Fibroblast of skin of left quadriceps (primary cell): ENCODE results near the gene BPIFB1.

Source experiments
- DNase-seq, 2 experiments: peaks; one replicate each; pipeline ENCODE4 v3.0.0-alpha.2; 2013; ENCODE audit warnings: low read depth in 2 of 2

The BPIFB1 gene

DNA sequence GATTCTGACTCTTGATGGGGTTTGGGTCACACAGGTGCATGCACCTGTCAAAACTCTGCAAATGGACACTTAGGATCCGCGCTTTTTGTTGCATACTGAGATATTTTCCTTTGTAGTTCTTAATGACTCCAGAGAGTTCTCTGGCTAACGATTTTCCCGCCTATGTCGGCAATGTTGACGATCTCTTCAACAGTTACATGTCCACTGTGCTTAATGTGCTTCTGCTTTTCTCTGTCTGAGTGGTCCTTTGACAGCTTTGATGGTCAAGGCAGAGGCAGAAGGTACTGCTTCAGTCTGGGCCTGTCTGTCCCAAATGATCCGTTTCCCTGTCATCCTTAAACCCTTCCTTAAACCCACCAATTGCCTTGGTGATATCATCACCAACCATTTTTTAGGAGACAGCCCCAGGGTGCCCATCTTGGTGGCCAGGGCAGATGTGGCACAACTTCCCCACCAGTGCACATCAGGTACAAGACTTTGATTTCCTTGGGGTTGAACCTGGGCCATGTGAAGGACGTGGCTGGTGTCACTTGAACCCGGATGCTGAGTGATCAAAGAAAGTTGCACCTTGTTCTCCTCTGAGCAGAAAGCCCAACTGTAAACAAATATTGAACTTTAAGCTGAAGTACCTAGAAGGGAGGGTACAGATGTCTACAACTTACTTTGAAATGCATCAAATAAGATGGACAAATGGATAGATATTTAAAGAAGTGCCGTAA is 10.7 kb upstream of the BPIFB1 start:
- no peak for DNase-seq

DNA sequence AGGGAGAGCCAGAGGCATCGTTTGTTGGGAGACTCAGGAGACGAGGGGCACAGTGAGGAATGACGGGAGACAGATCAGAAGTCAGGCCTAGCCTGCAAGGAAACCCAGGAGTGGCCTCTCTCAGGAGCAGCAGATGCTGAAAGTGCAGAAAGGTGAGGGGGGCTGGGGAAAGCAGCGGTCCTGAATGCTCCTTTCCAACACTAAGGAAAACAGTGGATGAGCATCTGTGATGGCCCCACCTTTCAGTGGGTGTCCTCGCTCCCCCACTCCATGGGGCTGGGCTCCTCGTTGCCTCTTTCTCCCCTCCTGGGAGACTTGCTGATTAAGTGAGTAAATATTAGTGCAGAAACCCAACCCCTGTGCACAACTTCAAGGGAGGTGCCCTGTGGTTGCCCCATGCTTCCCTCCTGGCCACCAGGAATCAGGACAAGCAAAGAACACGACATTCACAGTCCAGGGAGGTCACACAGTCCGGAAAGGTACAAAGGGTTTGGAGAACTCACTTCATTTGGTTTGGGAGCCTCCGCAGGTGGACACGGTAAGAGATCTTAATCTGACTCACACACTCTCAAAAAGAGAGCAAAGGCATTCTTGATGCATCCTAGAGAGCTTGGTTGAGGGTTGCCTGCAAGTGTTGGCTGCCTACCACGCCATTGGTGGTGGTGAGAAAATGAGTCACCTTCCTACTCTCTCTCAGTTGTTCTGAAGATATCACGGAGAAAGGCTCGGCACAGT is 9.7 kb upstream of the BPIFB1 start:
- no peak for DNase-seq

DNA sequence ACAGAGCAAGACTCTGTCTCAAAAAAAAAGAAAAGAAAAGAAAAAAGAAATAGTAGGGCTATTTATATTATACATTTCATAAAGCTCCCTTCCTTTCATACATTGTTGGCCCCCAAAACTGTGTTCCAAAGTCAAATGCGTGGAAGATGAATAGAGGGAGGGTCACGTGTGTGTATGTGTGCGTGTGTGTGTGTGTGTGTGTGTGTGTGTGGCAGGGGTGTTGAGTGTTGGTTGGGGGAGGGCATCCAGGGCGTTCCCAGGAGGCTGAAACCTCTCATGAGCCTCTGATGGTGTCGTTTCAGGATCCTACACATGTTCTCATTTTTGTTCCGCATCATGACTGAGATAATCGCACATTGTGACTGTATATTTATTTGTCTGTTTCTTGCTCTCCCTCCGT is 7.8 kb upstream of the BPIFB1 start:
- DNase-seq, result no peak

DNA sequence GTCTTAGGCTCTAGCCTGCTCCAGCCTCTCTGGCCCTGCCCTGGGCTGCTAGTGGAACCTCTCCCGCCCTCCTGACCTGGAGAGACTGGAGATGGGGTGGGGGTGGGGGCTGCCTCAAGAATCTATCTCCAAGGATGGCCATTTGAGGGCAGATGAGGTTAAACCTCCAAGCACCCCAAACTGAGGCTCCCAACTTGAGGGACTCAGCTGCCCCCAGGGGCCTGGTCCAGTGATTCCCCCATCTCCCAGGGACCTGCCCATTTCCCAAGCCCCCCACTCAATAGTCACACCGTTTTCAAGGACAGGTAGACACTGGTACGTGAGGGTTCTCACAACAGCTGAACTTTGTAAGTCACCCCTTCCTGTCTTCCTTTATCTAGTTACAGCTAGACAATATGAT is 7.1 kb upstream of the BPIFB1 start:
- no peak for DNase-seq

DNA sequence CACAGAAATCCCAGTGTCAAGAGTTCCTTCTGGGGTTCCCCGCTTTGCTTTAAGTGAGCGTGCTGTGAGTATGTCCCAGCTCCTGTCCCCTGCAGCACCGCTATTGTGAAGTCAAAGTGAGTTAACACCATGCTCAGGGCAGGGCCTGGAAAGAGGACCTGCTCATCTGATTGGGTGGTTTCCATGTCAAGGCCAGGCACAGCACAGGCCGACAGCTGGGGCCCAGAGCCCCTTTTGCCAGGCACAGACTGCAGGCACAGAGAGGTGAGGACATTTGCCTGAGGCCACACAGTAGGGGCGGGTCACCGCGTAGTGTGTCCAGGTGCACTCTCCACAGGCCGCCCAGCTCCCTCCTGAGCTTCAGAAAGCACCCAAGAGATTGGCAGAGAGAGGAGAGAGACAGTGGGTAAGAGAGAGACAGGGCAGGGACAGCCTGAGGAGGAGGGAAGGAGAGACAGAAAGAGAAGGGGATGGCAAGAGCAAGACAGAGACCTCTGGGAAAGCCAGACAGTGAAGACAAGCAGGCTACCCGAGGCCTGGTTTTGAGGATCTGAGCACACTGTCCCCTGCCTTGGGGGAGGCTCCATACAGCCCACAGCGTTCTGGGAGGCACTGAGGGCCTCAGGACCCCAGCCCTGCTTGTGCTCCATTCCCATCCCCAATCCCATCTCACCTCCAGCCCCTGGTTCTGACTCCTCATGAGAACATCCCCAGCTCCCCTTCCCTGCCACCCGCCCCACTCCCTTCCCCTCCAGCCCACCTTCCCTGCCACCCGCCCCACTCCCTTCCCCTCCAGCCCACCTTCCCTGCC is 6.5 kb upstream of the BPIFB1 start:
- no peak for DNase-seq

DNA sequence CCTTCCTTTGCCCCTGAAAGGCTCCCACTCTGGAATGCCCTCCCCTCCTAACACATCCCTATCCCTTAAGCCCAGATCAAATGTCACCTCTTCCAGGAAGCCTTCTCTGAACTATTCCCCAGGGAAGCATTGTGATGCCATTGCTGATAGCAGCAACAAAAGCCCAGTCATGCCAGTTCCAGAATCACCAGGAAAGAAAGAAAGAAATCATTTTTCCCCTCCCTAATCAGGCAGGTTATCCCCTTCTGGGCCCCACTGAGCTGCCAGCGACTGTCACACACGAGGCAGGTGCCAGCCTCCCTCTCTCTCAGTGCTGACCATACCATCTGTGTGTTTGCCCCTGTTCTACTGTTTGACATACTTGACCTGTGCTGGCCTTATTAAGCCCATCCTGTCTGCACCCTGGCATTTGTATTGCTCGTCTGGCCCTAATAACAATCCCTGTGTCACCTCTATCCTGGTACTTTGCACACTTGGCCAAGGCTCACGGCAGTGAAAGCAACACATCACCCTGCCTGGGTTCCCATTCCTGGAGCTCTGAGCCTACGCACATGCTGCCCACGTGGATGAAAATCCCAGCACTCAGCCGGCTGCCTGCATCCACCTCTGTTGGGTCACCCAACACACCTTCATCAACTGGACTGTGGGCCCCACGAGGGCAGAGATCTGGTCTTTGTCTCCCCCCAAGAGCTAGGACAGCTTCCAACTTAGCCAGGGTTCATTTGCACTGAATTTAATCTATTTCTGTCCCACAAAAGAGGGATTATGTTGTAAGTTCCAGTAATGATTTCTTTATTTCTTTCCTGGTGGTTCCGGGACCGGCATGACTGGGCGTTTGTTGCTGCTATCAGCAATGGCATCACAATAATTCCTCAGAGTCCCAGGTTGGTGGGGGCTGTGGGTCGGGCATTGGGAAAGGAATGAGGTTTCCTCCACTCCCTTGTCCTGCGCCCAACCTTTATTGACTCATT is 5.3 kb upstream of the BPIFB1 start:
- no peak for DNase-seq

DNA sequence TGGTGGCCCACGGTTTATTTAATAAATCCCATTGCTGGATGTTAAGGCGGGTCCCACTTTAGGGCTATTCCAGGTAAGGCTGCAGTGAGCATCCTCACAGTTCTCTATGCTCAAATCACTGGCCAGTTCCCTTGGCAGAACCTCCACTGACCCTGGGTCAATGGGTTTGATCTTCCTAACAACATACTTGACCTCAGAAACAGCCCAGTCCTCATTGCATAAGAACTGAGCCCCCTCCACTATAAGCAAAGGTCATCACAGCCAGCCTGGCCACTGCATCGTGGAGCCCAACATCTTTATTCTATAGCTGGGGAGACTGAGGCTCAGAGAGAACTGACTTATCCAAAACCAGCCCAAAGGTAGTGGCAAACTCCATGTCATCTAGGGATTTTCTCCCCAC is 4.3 kb upstream of the BPIFB1 start:
- no peak for DNase-seq

DNA sequence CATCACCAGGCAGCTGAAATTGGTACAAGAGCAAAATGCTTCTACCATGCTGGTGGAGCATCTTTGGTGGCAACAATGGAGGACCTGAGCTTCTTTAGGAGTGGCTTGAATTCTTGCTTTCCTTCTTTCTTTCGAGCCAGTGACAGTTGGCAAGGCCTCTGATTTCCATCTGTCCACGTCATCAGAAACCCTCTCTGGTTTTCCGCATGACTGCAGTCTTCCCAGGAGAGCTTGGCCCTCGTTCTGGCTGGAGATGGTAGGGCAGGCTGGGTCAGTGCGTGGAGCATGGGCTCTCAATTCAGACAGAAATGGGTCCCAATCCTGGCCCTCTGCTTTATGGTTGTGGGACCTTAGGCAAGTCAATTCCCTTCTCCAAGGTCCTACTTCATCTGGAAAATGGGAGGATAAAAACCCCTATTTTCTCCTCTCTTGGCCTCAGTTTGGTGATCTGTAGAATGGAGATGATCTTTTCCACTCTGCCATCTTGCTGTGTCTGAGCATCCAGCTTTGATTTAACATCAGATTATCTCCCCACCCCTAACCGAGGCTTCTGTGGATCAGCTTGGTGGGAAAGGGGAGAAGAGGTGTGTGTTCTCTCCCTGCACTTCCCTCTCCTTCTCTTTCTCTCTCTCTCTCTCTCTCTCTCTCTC is 3.6 kb upstream of the BPIFB1 start:
- no peak for DNase-seq

DNA sequence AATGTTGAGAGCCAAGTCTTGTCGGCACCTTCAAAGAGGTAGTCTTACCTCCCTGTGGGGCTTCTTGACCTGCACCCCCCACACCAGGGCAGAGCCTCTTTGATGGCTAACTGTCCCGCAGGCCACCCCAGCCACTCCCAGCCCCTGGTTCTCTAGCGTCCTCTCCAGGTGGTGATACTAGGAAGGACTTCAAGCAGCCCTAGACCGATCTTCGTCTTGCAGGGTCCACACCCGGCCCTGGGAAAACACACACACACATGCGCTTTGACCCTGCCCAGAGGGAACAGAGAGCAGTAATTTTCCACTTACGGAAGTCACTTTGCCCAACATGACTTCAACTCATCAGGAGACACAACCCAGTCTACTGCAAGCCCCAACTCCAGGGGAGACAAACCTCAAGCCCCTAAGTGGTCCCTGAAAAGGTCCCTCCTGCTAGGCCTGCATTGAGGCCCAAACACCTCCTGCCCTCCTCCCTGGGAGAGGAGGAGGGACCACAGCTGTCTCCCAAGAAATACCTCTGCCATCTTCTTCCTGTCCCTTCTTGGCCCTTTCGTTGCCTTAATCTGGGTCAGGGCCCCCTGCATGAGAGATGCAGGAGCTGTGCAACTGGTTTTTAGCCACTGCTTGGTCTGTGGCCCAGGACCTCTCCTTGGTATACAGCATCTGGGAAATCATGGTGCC is 2.9 kb upstream of the BPIFB1 start:
- DNase-seq, result no peak

DNA sequence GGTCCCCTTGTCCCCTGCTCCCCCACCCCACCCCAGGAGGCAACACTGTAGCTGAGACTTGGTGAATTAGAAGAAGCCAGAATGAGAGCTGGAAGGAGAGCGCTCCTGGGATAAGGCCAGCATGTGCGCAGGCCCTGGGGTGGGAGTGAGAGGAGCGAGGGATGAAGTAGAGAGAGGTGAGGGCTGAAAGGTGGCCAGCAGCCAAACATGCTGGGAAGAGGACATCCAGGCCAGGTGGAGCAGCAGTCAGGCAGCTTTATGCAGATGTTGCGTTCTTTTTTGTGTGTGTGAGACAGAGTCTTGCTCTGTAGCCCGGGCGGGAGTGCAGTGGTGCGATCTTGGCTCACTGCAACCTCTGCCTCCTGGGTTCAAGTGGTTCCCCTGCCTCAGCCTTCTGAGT is 2.2 kb upstream of the BPIFB1 start:
- no peak for DNase-seq

DNA sequence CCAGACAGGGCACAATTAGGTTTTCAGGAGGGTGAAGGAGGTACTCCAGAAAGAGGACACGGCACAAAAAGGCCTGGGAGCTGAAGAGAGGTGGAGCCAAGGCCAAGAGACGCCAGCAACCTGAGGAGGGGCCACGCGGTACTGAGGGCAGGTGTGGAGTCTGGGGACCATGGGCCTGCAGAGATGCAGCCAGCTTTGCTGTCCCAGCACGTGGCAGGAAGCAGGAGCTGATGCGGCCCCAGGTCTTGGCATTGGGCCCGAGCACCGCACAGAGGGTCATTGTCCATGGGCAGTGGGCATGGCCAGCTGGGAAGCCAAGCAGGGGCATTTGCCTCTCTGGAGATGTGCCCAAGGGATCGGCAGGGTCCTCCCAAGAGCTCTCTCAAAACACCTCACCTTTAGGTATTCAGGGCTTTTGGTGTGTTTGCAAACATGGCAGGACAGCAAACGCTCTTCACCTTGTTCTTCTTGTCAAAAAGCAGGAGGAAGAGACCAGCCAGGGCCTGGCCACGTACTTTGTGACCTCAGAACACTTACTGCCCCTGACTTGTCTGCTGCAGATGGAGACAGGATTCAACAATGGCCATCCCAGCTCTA is 1.4 kb upstream of the BPIFB1 start:
- no peak for DNase-seq

DNA sequence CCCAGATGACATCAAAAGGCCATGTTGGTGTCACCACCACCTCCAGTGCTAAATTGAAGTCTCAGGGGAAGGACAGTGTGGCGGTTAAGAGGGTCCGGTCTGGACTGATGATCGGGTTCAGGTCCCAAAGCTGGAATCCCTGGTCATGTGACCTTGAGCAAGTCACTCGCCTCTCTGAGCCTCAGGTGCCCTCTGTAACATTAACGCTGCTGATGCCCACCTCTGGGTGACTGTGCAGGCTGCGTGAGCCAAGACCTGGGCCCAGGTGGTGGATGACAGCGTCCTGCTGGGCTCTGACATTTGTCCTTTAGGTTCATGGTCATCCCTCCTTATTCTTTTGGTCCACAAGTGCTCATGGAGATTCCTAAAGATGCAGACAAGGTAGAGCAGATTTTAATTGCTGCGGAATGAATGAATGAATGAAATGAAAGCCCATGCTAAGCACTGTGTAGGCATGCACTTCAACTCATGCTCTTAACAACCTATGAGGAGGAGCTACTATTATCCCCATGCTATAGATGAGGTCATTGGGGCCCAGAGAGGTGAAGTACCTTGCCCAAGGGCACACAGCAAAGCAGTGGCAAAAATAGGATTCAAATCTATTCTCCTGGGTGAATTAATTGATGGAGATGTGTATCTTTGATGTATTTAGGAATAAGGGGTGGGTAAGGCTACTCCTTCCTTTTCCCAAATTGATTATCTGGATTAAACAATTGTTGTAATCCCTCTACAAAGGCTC is 649 bp upstream of the BPIFB1 start:
- DNase-seq, result no peak

DNA sequence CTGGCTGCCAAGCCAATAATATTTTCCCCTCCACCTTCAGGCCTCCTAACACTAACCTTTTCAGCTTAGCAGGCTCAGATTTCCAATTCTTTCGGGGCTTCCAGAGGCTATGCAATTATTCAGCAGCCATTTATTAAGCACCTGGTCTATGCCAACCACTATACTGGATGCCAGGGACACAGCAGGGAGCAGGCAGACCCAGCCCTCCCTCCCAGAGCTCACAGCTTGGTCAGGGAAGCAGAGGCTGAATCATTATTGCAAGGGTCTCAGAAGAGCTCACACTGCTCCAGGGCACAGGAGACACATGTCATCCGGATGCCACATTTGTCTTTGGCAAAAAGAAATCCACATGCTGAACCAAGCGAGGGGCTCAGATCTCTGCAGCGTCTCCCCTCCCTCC is 1.3 kb downstream of the BPIFB1 start:
- DNase-seq, result no peak

DNA sequence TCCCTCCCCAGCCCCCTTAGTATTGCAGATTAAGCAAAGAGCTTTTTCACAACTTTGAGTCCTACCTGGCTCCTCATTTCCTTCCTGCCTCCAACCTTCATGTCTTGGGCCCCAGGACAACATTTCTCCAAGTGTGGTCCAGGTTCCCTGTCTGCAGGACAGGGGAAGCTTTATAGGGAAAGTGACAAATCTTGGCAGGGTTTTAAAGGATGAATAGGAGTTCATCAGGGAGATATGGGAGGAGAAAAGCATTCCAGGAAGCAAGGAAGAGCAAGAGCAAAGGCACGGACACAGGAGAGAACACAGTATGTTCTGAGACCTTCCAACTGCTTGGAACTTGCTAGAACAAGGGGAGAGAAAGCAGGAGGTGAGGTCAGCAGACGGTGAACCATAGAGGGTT is 1.9 kb downstream of the BPIFB1 start:
- DNase-seq, result no peak

DNA sequence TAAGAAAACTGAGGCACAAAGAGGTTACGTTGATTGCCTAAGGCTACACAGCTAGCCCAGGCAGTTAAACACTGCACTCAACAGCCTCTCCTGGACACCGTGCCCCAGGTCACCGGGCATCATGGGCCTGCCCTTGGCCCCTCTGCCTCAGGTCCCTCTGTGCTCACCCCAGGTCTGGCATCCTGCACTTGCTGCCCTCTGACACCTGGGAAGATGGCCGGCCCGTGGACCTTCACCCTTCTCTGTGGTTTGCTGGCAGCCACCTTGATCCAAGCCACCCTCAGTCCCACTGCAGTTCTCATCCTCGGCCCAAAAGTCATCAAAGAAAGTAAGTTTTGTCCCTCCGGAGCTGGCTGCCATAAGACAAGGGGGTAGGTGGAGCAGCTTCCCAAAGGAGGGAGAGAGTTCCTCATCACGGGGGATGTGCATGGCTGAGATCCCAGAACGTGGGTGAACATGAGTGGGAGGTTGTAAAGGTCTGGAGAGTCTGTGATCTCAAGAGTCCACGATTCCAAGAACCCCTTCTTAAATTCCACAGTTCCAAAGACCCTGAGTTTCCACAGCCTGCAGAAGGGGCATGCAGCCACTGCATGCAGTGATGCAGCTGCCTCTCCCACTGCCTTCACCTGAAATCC is 3.0 kb downstream of the BPIFB1 start:
- DNase-seq, result no peak

DNA sequence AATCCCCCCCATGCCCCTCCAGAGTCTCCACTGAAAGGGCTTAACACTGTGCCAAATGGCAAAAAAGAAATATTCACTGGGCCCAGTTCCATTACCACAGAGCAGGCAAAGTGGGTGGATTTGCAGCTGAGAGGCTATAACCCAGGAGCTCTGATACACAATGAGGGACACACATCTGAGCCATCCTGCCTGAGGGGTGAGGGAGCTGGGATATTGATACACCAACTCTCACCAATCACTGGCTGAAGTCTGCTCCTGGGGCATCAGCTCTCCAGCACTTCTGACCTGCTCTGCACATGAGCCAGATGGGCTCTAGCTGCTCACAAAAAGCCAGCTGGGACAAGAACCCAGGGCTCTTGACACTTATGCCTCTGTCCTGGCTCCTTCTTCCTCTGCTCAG is 4.9 kb downstream of the BPIFB1 start:
- no peak for DNase-seq

DNA sequence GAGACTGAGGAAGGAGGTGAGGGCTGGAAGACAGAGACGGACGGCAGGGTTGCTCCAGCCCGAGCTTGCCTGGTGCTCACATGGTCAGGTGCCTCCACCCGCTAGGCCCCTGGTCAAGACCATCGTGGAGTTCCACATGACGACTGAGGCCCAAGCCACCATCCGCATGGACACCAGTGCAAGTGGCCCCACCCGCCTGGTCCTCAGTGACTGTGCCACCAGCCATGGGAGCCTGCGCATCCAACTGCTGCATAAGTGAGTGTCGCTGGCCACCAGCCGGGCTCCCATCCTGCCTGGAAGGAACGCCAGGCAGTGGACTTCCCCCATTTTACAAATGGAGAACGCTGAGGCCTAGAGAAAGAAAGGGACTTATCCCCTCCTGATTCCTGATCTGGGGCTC is 7.8 kb downstream of the BPIFB1 start:
- DNase-seq, result no peak

DNA sequence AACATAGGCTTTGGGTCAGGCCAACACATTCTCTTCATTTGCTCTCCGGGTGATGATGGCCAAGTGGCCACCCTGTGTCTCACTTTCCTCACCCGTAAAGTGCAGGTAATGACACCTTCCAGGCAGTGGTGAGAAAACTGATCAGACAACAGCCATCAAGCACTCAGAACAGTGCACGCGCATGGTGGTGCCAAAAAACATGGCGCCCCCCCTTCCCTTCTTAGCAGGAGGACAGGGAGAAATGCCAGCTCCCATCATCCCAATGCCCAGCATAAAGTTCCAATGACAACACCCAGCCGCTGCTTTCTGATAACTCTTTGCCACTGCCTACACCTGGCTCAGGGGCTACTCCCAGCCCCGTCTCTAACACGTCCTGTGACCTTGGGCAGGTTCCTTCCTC is 8.4 kb downstream of the BPIFB1 start:
- DNase-seq, result no peak

DNA sequence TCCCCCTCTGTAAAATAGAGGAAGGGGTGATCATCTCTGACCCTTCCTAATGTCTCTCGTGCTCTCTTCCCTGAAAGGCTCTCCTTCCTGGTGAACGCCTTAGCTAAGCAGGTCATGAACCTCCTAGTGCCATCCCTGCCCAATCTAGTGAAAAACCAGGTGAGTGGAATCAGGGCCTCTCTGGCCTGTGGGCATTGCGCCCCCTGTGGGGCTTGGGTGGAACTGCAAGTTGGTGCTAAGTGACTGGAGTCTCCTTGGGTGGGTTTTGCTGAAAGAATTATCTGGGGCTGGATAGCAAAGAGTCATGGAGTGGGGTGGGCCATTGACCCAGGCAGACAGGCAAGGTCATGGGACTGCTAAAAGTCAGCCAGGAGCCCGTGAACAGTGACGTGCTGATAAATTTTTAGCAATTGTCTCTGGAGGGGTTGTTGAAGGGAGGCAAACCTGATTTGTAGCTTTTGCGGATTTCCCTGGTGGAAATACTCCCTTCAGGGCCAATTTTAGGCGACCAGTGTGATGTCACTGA is 8.9 kb downstream of the BPIFB1 start:
- DNase-seq, result no peak
